Transverse colon (tissue), 3 donors: Measurements from ENCODE around the gene AQR.

ENCODE experiments used
- CTCF ChIP-seq, 5 experiments: fragments of 200-600 bp in 3 of 5; fragments of 450-650 bp in 2 of 5; sonication (generic) in 3 of 5; IDR thresholded peaks; 1 replicate in 2 of 5; 2 replicates in 3 of 5; pipeline ENCODE4 v1.5.1; 2016 to 2017; ENCODE audit warnings: antibody characterized with exemption in 5 of 5, inconsistent platforms in 3 of 5, mild to moderate bottlenecking in 2 of 5, moderate library complexity in 1 of 5
- POLR2A ChIP-seq: fragments of 450-650 bp; IDR thresholded peaks from one replicate; pipeline ENCODE4 v1.6.1; 2016; ENCODE audit warnings: antibody characterized with exemption, mild to moderate bottlenecking, moderate library complexity

GRCh38 chr15:34850121-34850520 is 119.4 kb downstream of the AQR start:
- TF ChIP-seq POLR2A: no peak
- no peak for TF ChIP-seq CTCF (IDR thresholded peaks at IDR 0.05)
